HG02763 (cell line): ENCODE data around the gene PALM.

Source experiments
- ATAC-seq: cut with Tn5 transposase; IDR thresholded peaks from one replicate; pipeline ENCODE4 v1.9.1; 2021; ENCODE audit warnings: mild to moderate bottlenecking, moderate library complexity; ENCODE audit not compliant: unreplicated experiment

Gene PALM

GRCh38 chr19:778910-779653, 70.3 kb downstream of the PALM start:
- no peak for ATAC-seq

GRCh38 chr19:780935-781334, 72.2 kb downstream of the PALM start:
- no peak for ATAC-seq

- no peak for ATAC-seq
These were observed 73.1 kb downstream of the PALM start for GRCh38 chr19:781800-782184.

GRCh38 chr19:782185-782877, 73.6 kb downstream of the PALM start:
- no peak for ATAC-seq

- ATAC-seq = no peak
These were observed 74.3 kb downstream of the PALM start for GRCh38 chr19:782878-783668.

- ATAC-seq = no peak
These were observed 75.8 kb downstream of the PALM start for GRCh38 chr19:784541-784940.

GRCh38 chr19:787536-787935, 78.8 kb downstream of the PALM start:
- ATAC-seq = no peak

- no peak for ATAC-seq
These were observed 79.9 kb downstream of the PALM start for GRCh38 chr19:788686-788982.

GRCh38 chr19:788983-789700, 80.4 kb downstream of the PALM start:
- ATAC-seq = no peak

GRCh38 chr19:789701-790060, 80.9 kb downstream of the PALM start:
- no peak for ATAC-seq

- no peak for ATAC-seq
These were observed 82.4 kb downstream of the PALM start for GRCh38 chr19:791007-791566.

GRCh38 chr19:791567-792305, 83.0 kb downstream of the PALM start:
- ATAC-seq = no peak

- ATAC-seq = no peak
These were observed 83.7 kb downstream of the PALM start for GRCh38 chr19:792306-792885.

GRCh38 chr19:793806-794205, 85.1 kb downstream of the PALM start:
- ATAC-seq = no peak

- ATAC-seq = no peak
These were observed 86.4 kb downstream of the PALM start for GRCh38 chr19:795073-795611.

- no peak for ATAC-seq
These were observed 87.2 kb downstream of the PALM start for GRCh38 chr19:795691-796581.

GRCh38 chr19:796692-797527, 88.2 kb downstream of the PALM start, which contains the start of gene PTBP1:
TSS of gene PTBP1 (plus strand) at chr19:797452. CDS start at chr19:797498, 46 bp downstream.
- ATAC-seq = peak; percentile 77
